K562 (cell line): ENCODE data around the gene HES5. TPM values are rescaled to one million over a fixed set of nuclear protein-coding genes. Genes with fewer than 3 reads are reported as not detected.

ENCODE experiments used
- CXXC5 ChIP-seq: fragments of 250-450 bp; sonication (Bioruptor Pico); IDR thresholded peaks from 2 replicates; pipeline ENCODE4 v1.8.0; 2022; ENCODE audit warnings: inconsistent platforms, mild to moderate bottlenecking, moderate library complexity
- DPF2 ChIP-seq: fragments of 450-650 bp; IDR thresholded peaks from 2 replicates; pipeline ENCODE4 v1.6.1; 2016
- NKRF ChIP-seq: fragments of 450-650 bp; IDR thresholded peaks from 2 replicates; pipeline ENCODE4 v1.6.1; 2016; ENCODE audit warnings: borderline replicate concordance
- POLR2G ChIP-seq: fragments of 200-400 bp; formaldehyde crosslinking; IDR thresholded peaks from 2 replicates; pipeline ENCODE4 v1.6.1; 2017; ENCODE audit warnings: low read depth, mild to moderate bottlenecking, antibody characterized with exemption, low read length, moderate library complexity
- STAT5A ChIP-seq: IDR thresholded peaks from 2 replicates; pipeline ENCODE4 v1.6.1; 2012; ENCODE audit warnings: low read length, inconsistent platforms, borderline replicate concordance
- TAL1 ChIP-seq: fragments of 450-650 bp; IDR thresholded peaks from 2 replicates; pipeline ENCODE4 v1.6.1; 2016; ENCODE audit warnings: mild to moderate bottlenecking
- ZBTB33 ChIP-seq: sonication (generic); formaldehyde crosslinking; IDR thresholded peaks from 2 replicates; pipeline ENCODE4 v1.8.1; 2023; ENCODE audit warnings: mild to moderate bottlenecking, missing genetic modification reagents
- ZHX1 ChIP-seq: fragments of 150-350 bp; conservative IDR thresholded peaks from 2 replicates; pipeline ENCODE4 v1.6.1; 2014; ENCODE audit warnings: low read length
- polyA plus RNA-seq, 8 experiments: library from polyadenylated mRNA; depleted of rRNA in 4 of 8; stranded (reverse) in 5 of 8; unstranded in 3 of 8; fragments of >200 nt; fragmentation: Nextera tagmentation in 2 of 8; fragmentation: Illumina TruSeq in 1 of 8; extraction: Ambion mirVana in 2 of 8; extraction: Trizol in 1 of 8; gene quantifications; 2 replicates each; pipeline versions ENCODE4 v1.2.1 to v1.2.3, GENCODE V29; 2011 to 2014; ENCODE audit warnings: inconsistent platforms in 1 of 8, missing spikeins in 1 of 8
- total RNA-seq, 7 experiments: library from RNA; depleted of rRNA in 6 of 7; stranded (reverse); fragments of >200 nt in 6 of 7; fragmentation: Illumina TruSeq in 2 of 7; extraction: Trizol in 2 of 7; gene quantifications; 2 replicates each; pipeline versions ENCODE4 v1.2.1 to v1.2.3, GENCODE V29; 2011 to 2021; ENCODE audit warnings: low replicate concordance in 1 of 7

The HES5 gene
- total and polyA plus RNA-seq, 9 of the 15 experiments (the other 6 are each of a cell fraction or from before 2014, with no cell fraction given) = not detected

- no peak for TF ChIP-seq CXXC5 (CRISPR knock-in tag)
- no peak for TF ChIP-seq STAT5A
- no peak for TF ChIP-seq DPF2
- TF ChIP-seq ZHX1 = no peak
- TF ChIP-seq POLR2G = peak; percentile 46; the same call in 1 of the 2 replicates
- TF ChIP-seq NKRF = no peak
- TF ChIP-seq ZBTB33 (CRISPR knock-in tag) = peak; percentile 29; the same call in 1 of the 2 replicates
- TF ChIP-seq TAL1 = no peak
Observed at GRCh38 chr1:2523191-2523890, 6.7 kb downstream of the HES5 start (continued).
